Smooth muscle cell (in vitro differentiated cells): ENCODE data around the gene CHMP4B. TPM values are rescaled to one million over a fixed set of nuclear protein-coding genes. Genes with fewer than 3 reads are reported as not detected.

Experiments used
- DNase-seq: peaks from one replicate; lab custom pipeline; 2025; ENCODE audit not compliant: unreplicated experiment; lab: John Stamatoyannopoulos, UW
- H2AFZ ChIP-seq: fragments of 200-600 bp; sonication (generic); 2 replicates; pipeline ENCODE4 v1.6.0; 2016; ENCODE audit warnings: antibody characterized with exemption, low read depth, mild to moderate bottlenecking
- H3F3A ChIP-seq: fragments of 200-600 bp; sonication (generic); 2 replicates; pipeline ENCODE4 v1.6.0; 2017; ENCODE audit warnings: antibody characterized with exemption, low read depth
- H3K27ac ChIP-seq: fragments of 200-600 bp; sonication (generic); 2 replicates; pipeline ENCODE4 v1.5.1; 2016; ENCODE audit warnings: low read depth, mild to moderate bottlenecking
- H3K27me3 ChIP-seq: fragments of 200-600 bp; sonication (generic); 2 replicates; pipeline ENCODE4 v1.6.1; 2016; ENCODE audit warnings: low read depth, mild to moderate bottlenecking
- H3K36me3 ChIP-seq: fragments of 200-600 bp; sonication (generic); 2 replicates; pipeline ENCODE4 v1.5.1; 2016; ENCODE audit warnings: low read depth
- H3K4me1 ChIP-seq: fragments of 200-600 bp; sonication (generic); 2 replicates; pipeline ENCODE4 v1.5.1; 2016; ENCODE audit warnings: low read depth
- H3K4me2 ChIP-seq: fragments of 200-600 bp; sonication (generic); 2 replicates; pipeline ENCODE4 v1.6.0; 2016; ENCODE audit warnings: mild to moderate bottlenecking
- H3K4me3 ChIP-seq: fragments of 200-600 bp; sonication (generic); 2 replicates; pipeline ENCODE4 v1.5.1; 2016; ENCODE audit warnings: mild to moderate bottlenecking
- H3K79me2 ChIP-seq: fragments of 200-600 bp; sonication (generic); 2 replicates; pipeline ENCODE4 v1.6.0; 2016; ENCODE audit warnings: low read depth, mild to moderate bottlenecking
- H3K9ac ChIP-seq: fragments of 200-600 bp; sonication (generic); 2 replicates; pipeline ENCODE4 v1.6.0; 2016; ENCODE audit warnings: low read depth
- H3K9me3 ChIP-seq: fragments of 200-600 bp; sonication (generic); replicated peaks from 2 replicates; pipeline ENCODE4 v1.5.1; 2016; ENCODE audit warnings: low read depth
- H4K20me1 ChIP-seq: fragments of 200-600 bp; sonication (generic); 2 replicates; pipeline ENCODE4 v1.6.0; 2016; ENCODE audit warnings: low read depth
- WGBS: methylation state at CpG from one replicate; pipeline ENCODE4 v1.1.7; 2016; ENCODE audit warnings: low lambda C conversion rate; 5-methylcytosine and 5-hydroxymethylcytosine counted together
- polyA plus RNA-seq: library from polyadenylated mRNA; unstranded; fragments of >200 nt; fragmentation: Nextera tagmentation; extraction: Ambion mirVana; gene quantifications from 2 replicates; pipeline ENCODE4 v1.2.1, GENCODE V29; 2016
- total RNA-seq: library from RNA; depleted of rRNA; stranded (reverse); fragments of >200 nt; gene quantifications from 2 replicates; pipeline ENCODE4 v1.2.3, GENCODE V29; 2014
- TF ChIP-seq, protein P1 (sequence below): fragments of 200-600 bp; sonication (generic); IDR thresholded peaks from 2 replicates; pipeline ENCODE4 v1.5.1; 2017; ENCODE audit warnings: borderline replicate concordance, mild to moderate bottlenecking, antibody characterized with exemption; ENCODE audit not compliant: insufficient read depth, poor library complexity, severe bottlenecking

CHMP4B gene
- total and polyA plus RNA-seq, 2 experiments from 2014 or later = 6.2 to 49.4 TPM

DNA sequence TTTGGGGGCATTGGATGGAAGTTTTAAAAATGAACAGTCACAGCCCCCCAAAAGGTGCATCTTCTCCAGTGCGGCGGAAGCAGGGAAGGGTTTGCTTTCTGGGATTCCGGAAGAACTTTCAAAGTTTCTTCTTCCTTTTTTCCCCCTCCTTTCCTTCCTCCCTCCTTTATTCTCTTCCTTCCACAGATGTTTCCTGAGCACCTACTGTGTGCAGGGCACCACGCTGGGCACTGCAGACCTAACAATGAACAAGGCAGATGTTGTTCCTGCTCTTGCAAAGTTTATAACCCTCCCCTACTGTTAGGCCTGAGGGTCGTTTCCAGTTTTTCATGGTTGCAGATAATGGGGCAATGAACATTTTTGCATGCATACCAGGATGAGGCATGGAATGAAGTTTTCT, 58.1 kb downstream of the CHMP4B start:
- no peaks in the 10 kb centered on the region for H3K4me1 ChIP-seq
- H3K9me3 ChIP-seq = no peaks in the 10 kb centered on the region
- no peak for DNase-seq
- H3K4me2 ChIP-seq = no peak overlapping the region
- H2AFZ ChIP-seq = no peak overlapping the region
- H3K4me3 ChIP-seq = no peak overlapping the region
- H3K79me2 ChIP-seq = no peaks in the 10 kb centered on the region
- 86% methylated on average over 5 of the region's 5 CpGs for WGBS
- H4K20me1 ChIP-seq = no peaks in the 10 kb centered on the region
- no peak overlapping the region for H3K27ac ChIP-seq
- H3K9ac ChIP-seq = no peak overlapping the region
- H3K36me3 ChIP-seq = no peaks in the 10 kb centered on the region
- H3K27me3 ChIP-seq = no peaks in the 10 kb centered on the region
- TF ChIP-seq, protein P1, sequence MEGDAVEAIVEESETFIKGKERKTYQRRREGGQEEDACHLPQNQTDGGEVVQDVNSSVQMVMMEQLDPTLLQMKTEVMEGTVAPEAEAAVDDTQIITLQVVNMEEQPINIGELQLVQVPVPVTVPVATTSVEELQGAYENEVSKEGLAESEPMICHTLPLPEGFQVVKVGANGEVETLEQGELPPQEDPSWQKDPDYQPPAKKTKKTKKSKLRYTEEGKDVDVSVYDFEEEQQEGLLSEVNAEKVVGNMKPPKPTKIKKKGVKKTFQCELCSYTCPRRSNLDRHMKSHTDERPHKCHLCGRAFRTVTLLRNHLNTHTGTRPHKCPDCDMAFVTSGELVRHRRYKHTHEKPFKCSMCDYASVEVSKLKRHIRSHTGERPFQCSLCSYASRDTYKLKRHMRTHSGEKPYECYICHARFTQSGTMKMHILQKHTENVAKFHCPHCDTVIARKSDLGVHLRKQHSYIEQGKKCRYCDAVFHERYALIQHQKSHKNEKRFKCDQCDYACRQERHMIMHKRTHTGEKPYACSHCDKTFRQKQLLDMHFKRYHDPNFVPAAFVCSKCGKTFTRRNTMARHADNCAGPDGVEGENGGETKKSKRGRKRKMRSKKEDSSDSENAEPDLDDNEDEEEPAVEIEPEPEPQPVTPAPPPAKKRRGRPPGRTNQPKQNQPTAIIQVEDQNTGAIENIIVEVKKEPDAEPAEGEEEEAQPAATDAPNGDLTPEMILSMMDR = no peak
- H3F3A ChIP-seq = no peaks in the 10 kb centered on the region

DNA sequence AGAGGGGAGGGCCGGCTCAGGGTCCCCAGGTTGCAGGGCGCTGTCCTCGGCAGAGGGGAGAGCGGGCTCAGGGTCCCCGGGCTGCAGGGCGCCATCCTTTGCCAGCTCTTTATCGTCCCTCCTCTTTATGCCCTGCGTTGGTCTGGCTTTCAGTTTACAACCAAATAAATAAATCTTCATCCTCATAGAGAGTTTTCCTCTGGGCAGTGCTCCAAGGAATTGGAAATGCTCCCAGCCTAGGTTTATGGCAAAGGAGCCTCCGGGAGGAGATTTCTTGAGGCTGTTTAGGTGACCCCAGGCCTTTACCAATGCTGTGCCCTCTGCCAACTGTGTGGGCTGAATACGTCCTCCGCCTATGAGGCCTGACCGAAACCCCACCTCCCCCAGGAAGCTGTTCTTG, 60.2 kb downstream of the CHMP4B start:
- Histone ChIP-seq H3K27me3 (no peaks in the 10 kb centered on the region), H4K20me1 (no peaks in the 10 kb centered on the region), H3K27ac (no peak overlapping the region), H3F3A (no peaks in the 10 kb centered on the region), H3K9me3 (no peaks in the 10 kb centered on the region), H2AFZ (no peak overlapping the region), H3K4me3 (no peak overlapping the region), H3K4me2 (no peak overlapping the region), H3K9ac (no peak overlapping the region), H3K79me2 (no peaks in the 10 kb centered on the region), H3K4me1 (no peaks in the 10 kb centered on the region), H3K36me3 (no peaks in the 10 kb centered on the region)
- no peak for DNase-seq
- TF ChIP-seq, protein P1 = no peak
- WGBS = 95% methylated on average over 12 of the region's 12 CpGs

DNA sequence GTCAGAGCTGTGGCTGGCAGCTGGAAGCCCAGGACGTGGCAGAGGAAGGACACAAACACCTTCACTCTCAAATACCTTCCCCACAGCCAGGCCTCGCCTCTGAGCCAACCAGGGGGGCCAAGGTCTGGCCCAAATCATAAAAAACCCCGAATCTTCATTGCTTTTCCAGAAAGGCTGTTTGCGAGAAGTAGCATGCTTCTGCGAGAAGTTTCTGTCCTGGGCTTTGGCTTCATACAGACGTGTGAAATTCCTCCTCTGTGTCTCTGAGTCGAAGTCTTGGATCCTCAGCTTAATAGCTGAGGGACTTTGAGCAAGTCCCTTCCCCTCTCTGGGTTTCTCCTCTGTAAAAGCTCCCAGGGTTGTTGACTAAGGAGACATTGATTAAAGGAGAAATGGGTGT, 63.0 kb downstream of the CHMP4B start:
- H3K4me3 ChIP-seq = no peak overlapping the region
- no peaks in the 10 kb centered on the region for H3F3A ChIP-seq
- TF ChIP-seq, protein P1 = no peak
- WGBS = 51% methylated on average over 7 of the region's 7 CpGs
- no peaks in the 10 kb centered on the region for H3K27me3 ChIP-seq
- H3K4me1 ChIP-seq = no peaks in the 10 kb centered on the region
- H3K36me3 ChIP-seq = no peaks in the 10 kb centered on the region
- H3K27ac ChIP-seq = no peak overlapping the region
- H3K9me3 ChIP-seq = no peaks in the 10 kb centered on the region
- H4K20me1 ChIP-seq = no peaks in the 10 kb centered on the region
- no peak overlapping the region for H3K9ac ChIP-seq
- H3K4me2 ChIP-seq = no peak overlapping the region
- DNase-seq = no peak
- H2AFZ ChIP-seq = no peak overlapping the region
- no peaks in the 10 kb centered on the region for H3K79me2 ChIP-seq

DNA sequence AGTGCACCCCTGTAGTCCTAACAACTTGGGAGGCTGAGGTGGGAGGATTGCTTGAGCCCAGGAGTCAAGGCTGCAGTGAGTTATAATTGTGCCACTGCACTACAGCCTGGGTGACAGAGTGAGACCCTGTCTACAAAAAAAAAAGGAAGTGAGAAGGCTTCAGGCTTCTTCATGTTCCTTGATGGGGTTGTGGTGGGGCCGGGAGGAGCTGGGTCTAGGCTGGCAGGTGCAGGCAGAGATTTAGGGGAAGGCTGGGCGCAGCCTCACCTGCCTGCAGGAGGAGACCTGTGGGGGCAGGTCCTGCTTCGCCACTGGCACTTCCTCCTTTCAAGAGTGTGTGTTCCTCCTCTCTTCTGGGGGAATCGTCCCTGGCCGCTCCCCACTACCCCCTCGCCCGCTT, 63.9 kb downstream of the CHMP4B start:
- no peak for DNase-seq
- no peaks in the 10 kb centered on the region for H3F3A ChIP-seq
- TF ChIP-seq, protein P1 = no peak
- no peak overlapping the region for H3K27ac ChIP-seq
- H3K9ac ChIP-seq = no peak overlapping the region
- no peaks in the 10 kb centered on the region for H4K20me1 ChIP-seq
- H2AFZ ChIP-seq = no peak overlapping the region
- no peak overlapping the region for H3K4me2 ChIP-seq
- no peaks in the 10 kb centered on the region for H3K27me3 ChIP-seq
- no peaks in the 10 kb centered on the region for H3K9me3 ChIP-seq
- H3K4me3 ChIP-seq = no peak overlapping the region
- H3K79me2 ChIP-seq = no peaks in the 10 kb centered on the region
- no peaks in the 10 kb centered on the region for H3K36me3 ChIP-seq
- H3K4me1 ChIP-seq = no peaks in the 10 kb centered on the region
- 96% methylated on average over 7 of the region's 7 CpGs for WGBS
